Dendritic cell treated with granulocyte-macrophage colony-stimulating factor and Interleukin-4, amounts not matched to agents 40 ng/mL and 50 ng/mL, for 4 days (primary cell): ENCODE results near the gene LAPTM5.

ENCODE experiments used
- H3K27ac Mint-ChIP-seq: one replicate; pipeline ENCODE4 v1.8.0; 2022; ENCODE audit warnings: mild to moderate bottlenecking, mixed read lengths
- H3K27me3 Mint-ChIP-seq: one replicate; pipeline ENCODE4 v1.8.0; 2022; ENCODE audit warnings: mild to moderate bottlenecking, mixed read lengths
- H3K36me3 Mint-ChIP-seq: one replicate; pipeline ENCODE4 v1.8.0; 2022; ENCODE audit warnings: low read depth, mixed read lengths
- H3K4me1 Mint-ChIP-seq: one replicate; pipeline ENCODE4 v1.8.0; 2022; ENCODE audit warnings: low read depth, mixed read lengths
- H3K4me3 Mint-ChIP-seq: one replicate; pipeline ENCODE4 v1.8.0; 2022; ENCODE audit warnings: mild to moderate bottlenecking, moderate library complexity, mixed read lengths
- H3K9me3 Mint-ChIP-seq: one replicate; pipeline ENCODE4 v1.8.0; 2022; ENCODE audit warnings: mixed read lengths
- intact Hi-C: fragments of 100-400 bp; cut with micrococcal nuclease; formaldehyde crosslinking; loops from one replicate; pipeline ENCODE4 v1.15.0; 2022

LAPTM5 gene

DNA sequence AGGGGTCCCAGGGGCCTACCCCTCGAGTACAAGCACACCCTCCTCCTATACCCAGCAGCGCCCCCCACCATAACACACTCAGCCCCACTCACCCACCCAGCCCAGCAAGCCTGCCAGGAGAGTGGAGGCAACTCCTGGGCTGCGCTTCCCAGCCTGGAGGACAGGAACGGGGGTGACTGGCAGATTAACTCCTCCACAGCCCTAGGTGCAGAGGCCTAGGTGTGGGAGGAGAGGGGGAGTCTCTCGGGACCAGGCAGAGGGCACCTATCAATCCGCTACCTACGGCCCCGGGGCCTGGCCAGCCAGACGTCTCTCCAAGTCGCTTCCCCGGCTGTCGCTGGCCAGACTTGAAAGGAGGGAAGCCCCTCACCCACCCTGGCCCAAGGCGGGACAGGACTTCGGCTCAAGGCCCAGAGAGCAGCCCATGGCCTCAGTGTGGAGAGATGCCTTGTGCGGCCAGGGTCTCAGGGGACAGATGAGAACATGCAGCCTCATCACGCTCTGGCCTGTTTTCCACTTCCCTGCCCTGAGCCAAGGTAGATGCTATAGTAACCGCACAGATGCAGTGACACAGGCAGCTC lies 59.1 kb downstream of the LAPTM5 start:
- intact Hi-C loops: no loop called here
- H3K4me3 Mint-ChIP-seq: no peak overlapping the region
- peaks cover 6% of the 10 kb centered on the region for H3K4me1 Mint-ChIP-seq
- H3K9me3 Mint-ChIP-seq: no peaks in the 10 kb centered on the region
- H3K36me3 Mint-ChIP-seq: no peaks in the 10 kb centered on the region
- peaks cover 7% of the 10 kb centered on the region for H3K27me3 Mint-ChIP-seq
- H3K27ac Mint-ChIP-seq: no peak overlapping the region

DNA sequence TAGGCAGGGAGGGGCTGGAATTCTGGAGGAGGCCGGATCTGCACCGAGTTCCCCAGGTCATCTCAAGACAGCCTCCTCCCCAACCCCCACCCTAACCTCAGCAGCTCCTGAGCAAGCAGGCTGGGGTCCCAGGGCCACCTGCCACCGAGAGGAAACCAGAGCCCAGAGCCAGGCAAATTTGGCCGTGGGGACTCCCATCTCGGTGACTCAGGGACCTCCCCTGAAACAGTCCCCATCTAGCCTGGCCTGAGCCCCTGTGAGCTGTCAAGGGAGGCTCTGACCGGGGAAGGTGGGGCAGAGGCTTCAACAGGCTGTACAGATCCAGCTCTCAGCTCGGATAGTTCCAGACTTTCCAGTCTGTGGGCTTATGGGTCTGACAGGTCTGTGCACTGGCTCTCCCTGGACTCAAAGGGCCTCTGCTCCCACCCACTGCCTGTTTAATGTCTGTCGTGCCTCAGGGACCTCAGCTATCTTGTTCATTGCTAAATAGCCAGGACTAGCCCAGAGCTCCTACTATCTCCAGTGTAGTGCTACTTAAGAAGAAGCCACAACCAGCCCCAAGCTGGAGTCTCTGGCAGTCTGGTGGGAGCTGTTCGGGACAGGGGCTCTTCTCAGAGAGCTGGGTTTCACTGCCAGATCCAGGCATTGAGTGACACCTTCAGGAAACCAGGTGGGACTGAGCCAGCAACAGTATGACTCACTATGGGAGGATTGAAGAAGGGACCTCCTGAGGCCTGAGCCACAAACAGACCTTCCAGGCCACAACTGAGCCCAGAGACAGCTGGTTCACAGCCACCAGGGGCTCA lies 59.8 kb downstream of the LAPTM5 start:
- Mint-ChIP-seq H3K36me3 (no peaks in the 10 kb centered on the region), H3K27ac (no peak overlapping the region), H3K9me3 (peaks cover 4% of the 10 kb centered on the region), H3K4me1 (peaks cover 10% of the 10 kb centered on the region), H3K27me3 (peaks cover 7% of the 10 kb centered on the region), H3K4me3 (no peak overlapping the region)
- intact Hi-C loops: no loop called here

DNA sequence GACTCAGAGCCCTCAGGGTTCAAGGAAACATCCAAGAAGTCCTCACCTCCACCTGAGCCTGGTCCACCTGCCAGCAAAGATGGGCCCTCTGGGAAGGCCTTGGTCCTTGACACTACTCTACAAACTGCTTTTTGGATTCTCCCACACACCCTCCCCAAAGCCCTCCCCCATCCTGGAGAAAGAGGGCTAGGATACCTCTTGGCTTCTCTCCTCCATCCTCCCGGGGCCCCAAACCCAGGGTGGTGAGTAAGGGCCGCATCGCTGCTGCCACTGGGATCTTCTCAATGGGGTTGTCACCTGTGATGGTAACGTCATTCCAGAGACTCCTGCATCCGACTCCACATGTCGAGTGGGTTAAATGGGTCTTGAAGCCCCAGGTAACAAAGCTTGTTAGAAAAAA lies 60.7 kb downstream of the LAPTM5 start:
- Mint-ChIP-seq H3K9me3 (peaks cover 11% of the 10 kb centered on the region), H3K4me1 (peaks cover 16% of the 10 kb centered on the region), H3K36me3 (no peaks in the 10 kb centered on the region), H3K27ac (no peak overlapping the region), H3K4me3 (no peak overlapping the region), H3K27me3 (peaks cover 9% of the 10 kb centered on the region)
- intact Hi-C loops: no loop called here

DNA sequence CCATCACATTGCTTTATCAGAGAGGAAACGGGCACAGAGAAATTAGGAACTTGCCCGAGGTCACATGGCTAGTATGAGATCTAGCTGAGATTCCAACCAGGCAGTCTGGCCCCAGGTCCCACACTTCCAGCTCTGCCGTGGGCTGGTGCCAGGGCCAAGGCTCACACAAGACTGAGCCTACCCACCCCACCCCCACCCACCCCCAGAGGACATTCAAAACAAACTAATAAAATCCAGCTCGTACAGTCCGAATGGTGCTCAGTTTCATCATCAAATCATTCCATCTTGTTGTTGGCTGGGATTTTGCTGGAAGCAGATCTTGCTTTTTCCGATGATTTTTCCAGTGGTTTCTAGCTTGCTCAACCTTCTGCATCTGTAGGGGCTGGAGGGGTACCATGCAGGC lies 62.1 kb downstream of the LAPTM5 start:
- Mint-ChIP-seq H3K4me3 (no peak overlapping the region), H3K9me3 (peaks cover 11% of the 10 kb centered on the region), H3K27me3 (peaks cover 12% of the 10 kb centered on the region), H3K27ac (no peak overlapping the region), H3K4me1 (peaks cover 16% of the 10 kb centered on the region), H3K36me3 (no peaks in the 10 kb centered on the region)
- intact Hi-C loops: no loop called here

DNA sequence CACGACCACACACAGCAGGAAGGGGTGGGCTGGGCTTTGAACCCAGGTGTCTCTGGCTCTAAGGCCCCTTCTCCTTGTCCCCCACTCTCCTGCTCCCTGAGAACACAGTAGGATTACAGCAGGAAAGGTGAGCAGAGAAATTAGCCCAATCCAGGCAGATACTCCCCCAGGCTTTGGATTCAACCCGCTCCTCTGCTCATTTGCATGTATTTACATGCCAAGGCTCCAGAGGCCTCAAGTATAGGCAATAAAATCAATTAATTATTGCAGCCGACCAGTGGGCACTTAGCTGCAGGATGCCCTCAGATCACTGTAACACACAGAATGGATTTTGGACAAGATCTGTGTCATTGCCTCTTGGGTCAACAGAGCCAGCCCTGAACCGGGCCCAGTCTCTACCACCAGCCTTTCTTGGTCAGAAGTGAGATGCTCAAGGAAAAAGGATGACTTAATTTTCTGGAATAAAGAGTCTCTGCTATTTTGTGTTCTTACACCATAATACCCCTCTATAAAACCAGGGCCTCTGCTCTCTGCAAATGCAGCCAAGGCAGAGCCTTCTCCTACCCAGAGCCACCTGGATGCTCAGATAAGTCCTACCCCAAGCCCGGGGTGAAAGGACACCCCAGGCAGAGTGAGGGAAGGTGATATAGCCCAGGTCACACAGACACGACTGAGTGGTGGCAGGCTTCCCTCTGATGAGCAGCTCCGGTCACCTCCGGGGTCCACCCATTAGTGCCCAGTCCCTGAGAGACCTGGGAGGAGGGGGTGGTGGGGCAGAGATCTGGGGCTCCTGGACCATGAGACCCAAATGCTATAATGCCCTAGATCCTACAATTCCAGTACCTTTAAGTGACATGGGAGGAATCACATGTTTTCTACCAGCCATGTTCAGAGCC lies 63.0 kb downstream of the LAPTM5 start:
- Mint-ChIP-seq H3K27me3 (peaks cover 17% of the 10 kb centered on the region), H3K4me1 (peaks cover 16% of the 10 kb centered on the region), H3K4me3 (no peak overlapping the region), H3K36me3 (no peaks in the 10 kb centered on the region), H3K9me3 (peaks cover 11% of the 10 kb centered on the region), H3K27ac (no peak overlapping the region)
- intact Hi-C loops: no loop called here

DNA sequence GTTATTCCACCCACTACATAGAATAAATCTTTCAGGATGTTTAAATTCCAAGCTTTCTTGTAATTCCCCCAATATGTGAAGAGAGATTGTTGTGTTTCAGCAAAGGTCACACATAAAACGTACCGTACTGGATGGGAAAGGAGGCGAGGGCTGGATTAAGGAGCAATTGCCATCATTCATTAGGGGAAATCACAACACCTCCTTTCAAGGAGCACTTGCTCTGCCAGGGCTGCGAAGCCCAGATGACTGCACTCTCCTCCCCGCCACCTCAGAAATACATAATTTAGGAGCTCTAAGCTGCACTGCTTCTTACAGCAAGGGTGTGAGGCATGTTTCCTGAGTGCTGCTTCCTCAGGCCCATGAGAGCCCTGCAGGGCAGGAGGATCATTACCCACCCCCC lies 63.8 kb downstream of the LAPTM5 start:
- Mint-ChIP-seq H3K4me1 (peaks cover 16% of the 10 kb centered on the region), H3K27ac (no peak overlapping the region), H3K9me3 (peaks cover 11% of the 10 kb centered on the region), H3K36me3 (no peaks in the 10 kb centered on the region), H3K4me3 (no peak overlapping the region), H3K27me3 (peaks cover 19% of the 10 kb centered on the region)
- intact Hi-C loops: no loop called here

DNA sequence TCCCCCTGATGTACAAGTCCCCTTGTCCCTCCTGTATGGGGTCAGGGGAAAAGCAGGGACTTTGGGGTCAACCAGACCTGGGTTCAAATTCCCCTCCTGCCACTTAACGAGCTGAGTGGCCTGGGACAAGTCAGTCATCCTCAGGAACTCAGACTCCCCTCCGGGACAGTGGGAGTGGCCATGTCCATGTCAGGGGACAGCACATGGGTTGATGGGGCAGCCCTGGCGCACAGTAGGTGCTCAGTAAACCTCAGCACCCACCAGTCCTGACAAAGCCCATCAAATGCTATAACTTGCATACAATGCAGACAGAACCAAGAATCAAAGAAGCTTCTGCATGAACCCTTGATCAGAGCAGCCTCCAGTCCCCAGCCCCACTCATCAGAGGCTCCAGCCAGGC lies 64.2 kb downstream of the LAPTM5 start:
- Mint-ChIP-seq H3K27ac (no peak overlapping the region), H3K4me1 (peaks cover 16% of the 10 kb centered on the region), H3K27me3 (peaks cover 19% of the 10 kb centered on the region), H3K4me3 (no peak overlapping the region), H3K36me3 (no peaks in the 10 kb centered on the region), H3K9me3 (peaks cover 11% of the 10 kb centered on the region)
- intact Hi-C loops: no loop called here

DNA sequence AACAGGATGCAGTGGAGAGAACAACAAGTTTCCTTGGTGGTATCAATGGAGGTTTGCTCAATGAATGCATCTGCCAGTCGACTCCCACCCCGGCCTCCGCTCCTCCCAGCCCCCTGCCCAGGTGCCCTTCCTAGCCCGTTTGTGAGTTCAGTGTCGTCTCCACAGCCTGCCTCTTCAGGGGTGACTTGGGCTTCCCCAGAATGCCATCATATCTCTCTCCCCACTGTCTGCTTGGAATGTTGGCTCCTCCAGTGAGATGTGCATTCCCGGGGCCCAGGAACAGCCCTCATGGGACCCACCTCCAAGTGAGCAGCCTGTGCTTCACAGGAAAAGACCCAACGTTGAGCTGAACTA lies 64.6 kb downstream of the LAPTM5 start:
- Mint-ChIP-seq H3K27ac (no peak overlapping the region), H3K4me1 (peaks cover 16% of the 10 kb centered on the region)

DNA sequence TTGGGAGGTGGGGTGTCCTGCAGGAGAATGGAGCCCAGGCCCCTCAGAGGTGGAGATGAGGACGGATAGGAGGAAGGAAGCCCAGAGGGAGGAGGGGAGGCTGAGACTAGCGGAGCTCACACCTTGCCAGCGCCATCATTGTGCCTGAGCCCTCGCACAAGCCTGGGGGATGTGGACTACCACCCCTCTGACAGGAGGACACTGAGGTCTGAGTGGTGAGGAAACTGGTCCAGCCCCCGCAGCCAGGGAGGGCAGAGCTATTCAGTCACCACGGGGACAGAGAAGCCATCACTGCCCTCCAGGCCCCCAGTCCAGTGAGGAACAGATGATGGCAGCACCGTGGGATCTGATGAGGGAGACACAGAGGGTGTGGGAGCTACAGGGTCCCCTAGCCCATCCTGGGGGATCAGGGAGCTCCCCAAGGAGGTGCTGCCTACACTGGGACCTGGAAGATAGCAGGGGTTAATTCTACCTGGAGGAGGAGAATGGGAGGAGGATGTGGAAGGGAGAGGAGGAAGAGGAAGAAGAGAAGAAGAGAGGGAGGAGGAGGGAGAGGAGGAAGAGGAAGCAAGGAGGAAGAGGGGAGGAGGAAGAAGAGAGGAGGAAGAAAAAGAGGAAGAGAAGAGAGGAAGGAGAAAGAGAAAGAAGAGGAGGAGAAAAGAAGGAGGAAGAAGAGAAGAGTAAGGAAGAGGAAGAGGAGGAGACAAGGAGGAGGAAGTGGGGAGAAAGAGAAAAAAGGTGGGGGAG lies 65.2 kb downstream of the LAPTM5 start:
- Mint-ChIP-seq H3K9me3 (peaks cover 11% of the 10 kb centered on the region), H3K4me1 (peaks cover 16% of the 10 kb centered on the region), H3K4me3 (no peak overlapping the region), H3K27me3 (peaks cover 24% of the 10 kb centered on the region), H3K36me3 (no peaks in the 10 kb centered on the region), H3K27ac (no peak overlapping the region)
- intact Hi-C loops: no loop called here

More for the DNA sequence above, 64.6 kb downstream of the LAPTM5 start:
- intact Hi-C loops: no loop called here
- no peak overlapping the region for H3K4me3 Mint-ChIP-seq
- peaks cover 21% of the 10 kb centered on the region for H3K27me3 Mint-ChIP-seq
- H3K9me3 Mint-ChIP-seq: peaks cover 11% of the 10 kb centered on the region
- no peaks in the 10 kb centered on the region for H3K36me3 Mint-ChIP-seq

DNA sequence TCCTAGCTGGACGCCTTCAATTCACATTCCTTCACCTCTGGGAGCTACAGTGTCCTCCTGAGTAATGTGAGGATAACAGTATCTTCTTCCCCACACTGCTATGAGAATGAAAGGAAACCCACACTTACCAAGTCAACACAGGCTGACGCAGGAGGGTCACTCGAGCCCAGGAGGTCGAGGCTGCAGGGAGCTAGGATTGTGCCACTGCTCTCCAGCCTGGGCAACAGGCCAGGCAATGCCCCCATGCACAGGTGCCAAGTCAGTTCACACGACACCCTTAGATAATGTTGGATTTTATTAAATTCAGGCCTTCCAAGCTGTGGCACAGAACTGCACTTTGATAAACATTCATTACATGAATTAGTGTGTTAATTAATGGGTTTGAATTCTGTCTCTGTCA lies 66.1 kb downstream of the LAPTM5 start:
- H3K9me3 Mint-ChIP-seq: peaks cover 11% of the 10 kb centered on the region
- H3K27ac Mint-ChIP-seq: no peak overlapping the region
- no peak overlapping the region for H3K4me3 Mint-ChIP-seq
- peaks cover 31% of the 10 kb centered on the region for H3K27me3 Mint-ChIP-seq
- intact Hi-C loops: no loop called here
- H3K4me1 Mint-ChIP-seq: peaks cover 16% of the 10 kb centered on the region
- H3K36me3 Mint-ChIP-seq: no peaks in the 10 kb centered on the region

DNA sequence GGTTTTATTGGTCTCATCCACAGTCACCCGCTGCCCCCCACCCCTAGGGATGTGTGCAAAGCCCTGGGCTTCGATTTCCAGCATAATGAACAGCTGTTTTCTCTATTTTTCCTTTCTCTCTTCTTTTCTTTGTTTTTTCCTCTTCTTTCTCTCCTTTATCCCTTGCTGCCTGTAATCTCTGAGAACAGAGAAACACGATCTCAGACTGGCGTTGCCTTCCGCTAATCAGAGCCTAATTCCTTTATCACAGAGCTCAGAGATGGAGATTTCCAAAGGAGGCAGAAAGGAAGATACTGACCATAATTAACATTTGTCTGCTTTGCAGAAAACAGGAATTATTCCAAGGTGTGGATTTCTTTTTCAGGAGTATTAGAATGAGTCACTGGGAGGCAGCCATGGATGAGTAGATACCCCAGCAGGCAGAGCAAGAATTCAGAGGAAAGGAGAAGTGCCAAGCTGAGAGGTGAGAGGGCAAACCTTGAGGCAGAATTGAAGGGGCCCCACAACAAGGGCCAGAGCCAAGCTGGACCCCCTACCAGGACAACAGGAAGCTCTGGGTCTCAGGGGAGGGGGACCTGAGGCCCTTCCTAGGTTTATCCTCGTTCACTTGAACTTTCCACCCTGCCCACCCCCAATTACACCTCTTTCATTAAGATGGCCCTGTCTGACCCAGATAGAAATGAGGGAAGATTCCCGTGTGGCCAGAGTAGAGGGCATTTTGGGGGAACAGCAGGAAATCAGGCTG lies 67.5 kb downstream of the LAPTM5 start:
- Mint-ChIP-seq H3K4me1 (peaks cover 13% of the 10 kb centered on the region), H3K27me3 (peaks cover 40% of the 10 kb centered on the region), H3K27ac (no peak overlapping the region), H3K9me3 (peaks cover 11% of the 10 kb centered on the region), H3K36me3 (no peaks in the 10 kb centered on the region), H3K4me3 (no peak overlapping the region)
- intact Hi-C loops: no loop called here

DNA sequence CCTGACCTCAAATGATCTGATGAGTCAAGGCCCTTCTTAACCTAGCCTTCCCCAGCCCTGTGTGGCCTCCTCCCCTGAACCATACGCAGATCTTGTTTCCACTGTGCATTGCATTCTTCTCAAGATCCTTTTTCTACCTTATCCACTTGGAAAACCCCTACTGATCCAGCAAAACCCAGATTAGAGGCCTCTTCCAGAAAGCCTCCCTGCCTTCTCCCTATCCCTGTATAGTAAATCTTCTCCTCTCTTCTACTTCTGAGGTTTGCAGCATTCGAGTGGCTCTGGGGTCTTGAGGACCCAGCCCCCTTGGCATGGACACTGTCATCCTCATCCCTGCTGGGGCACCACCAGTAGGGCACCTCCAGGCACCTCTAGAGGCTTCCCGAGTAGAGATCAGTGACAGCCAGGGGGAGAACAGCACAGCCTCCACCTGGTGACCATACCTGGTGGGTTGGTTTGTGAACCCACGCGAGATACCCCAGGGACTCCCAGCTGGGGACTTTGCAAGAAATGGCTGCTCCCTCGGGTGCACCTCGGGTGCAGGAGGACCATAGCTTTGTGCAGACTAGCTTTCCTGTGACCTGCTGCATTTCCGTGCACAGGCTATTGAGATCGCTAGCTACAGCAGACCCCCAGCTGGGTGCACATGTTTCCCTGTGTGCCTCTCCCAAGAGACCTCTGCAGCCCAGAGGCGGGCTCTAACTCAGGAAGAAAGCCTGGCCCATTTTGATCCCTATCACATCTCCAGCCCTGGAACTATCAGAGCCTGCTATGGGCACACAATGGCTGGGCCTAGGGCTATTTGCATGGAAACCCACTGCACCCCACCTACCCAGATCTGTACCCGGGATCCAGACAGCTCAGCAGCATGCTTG lies 68.4 kb downstream of the LAPTM5 start:
- H3K27me3 Mint-ChIP-seq: peaks cover 49% of the 10 kb centered on the region
- intact Hi-C loops: no loop called here
- peaks cover 11% of the 10 kb centered on the region for H3K9me3 Mint-ChIP-seq
- no peak overlapping the region for H3K4me3 Mint-ChIP-seq
- no peak overlapping the region for H3K27ac Mint-ChIP-seq
- peaks cover 10% of the 10 kb centered on the region for H3K4me1 Mint-ChIP-seq
- no peaks in the 10 kb centered on the region for H3K36me3 Mint-ChIP-seq
